Measurements from ENCODE around the gene CPEB1.

DNA sequence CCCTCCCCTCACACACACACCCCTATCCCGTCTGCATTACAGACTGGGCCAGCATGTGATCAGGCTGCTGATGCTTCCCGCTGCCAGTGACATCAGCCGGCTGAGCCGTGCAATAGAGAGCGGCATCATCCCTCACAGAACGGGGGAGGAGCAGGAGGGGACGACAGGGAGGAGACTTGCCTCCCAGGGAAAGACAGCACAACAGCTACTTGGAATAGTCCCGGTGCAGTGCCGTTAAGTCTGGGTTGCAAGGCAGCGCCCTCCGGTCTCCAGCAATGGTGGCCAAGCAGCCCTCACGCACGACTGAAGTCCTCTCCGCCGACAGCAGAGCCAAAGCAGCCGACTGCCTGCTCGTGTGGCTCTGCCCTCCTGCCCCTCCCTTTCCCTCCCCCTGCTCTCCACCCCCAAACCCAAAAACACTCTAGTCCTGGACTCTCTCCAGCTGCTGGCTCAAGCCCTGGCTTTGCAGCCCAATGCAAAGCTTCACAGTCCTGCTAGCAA is 75.4 kb downstream of the CPEB1 start:
- TF ChIP-seq, protein P1, sequence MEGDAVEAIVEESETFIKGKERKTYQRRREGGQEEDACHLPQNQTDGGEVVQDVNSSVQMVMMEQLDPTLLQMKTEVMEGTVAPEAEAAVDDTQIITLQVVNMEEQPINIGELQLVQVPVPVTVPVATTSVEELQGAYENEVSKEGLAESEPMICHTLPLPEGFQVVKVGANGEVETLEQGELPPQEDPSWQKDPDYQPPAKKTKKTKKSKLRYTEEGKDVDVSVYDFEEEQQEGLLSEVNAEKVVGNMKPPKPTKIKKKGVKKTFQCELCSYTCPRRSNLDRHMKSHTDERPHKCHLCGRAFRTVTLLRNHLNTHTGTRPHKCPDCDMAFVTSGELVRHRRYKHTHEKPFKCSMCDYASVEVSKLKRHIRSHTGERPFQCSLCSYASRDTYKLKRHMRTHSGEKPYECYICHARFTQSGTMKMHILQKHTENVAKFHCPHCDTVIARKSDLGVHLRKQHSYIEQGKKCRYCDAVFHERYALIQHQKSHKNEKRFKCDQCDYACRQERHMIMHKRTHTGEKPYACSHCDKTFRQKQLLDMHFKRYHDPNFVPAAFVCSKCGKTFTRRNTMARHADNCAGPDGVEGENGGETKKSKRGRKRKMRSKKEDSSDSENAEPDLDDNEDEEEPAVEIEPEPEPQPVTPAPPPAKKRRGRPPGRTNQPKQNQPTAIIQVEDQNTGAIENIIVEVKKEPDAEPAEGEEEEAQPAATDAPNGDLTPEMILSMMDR (IDR thresholded peaks at IDR 0.05): no peak
- no peak for TF ChIP-seq POLR2A (IDR thresholded peaks at IDR 0.05)
- no peak for TF ChIP-seq EP300 (IDR thresholded peaks at IDR 0.05)

All from suprapubic skin (tissue), 3 donors.